ENCODE measurements around the gene CARD11. TPM values are rescaled to one million over a fixed set of nuclear protein-coding genes. Genes with fewer than 3 reads are reported as not detected.

The CARD11 gene
- total RNA-seq, 6 experiments from 2014 or later: not detected

DNA sequence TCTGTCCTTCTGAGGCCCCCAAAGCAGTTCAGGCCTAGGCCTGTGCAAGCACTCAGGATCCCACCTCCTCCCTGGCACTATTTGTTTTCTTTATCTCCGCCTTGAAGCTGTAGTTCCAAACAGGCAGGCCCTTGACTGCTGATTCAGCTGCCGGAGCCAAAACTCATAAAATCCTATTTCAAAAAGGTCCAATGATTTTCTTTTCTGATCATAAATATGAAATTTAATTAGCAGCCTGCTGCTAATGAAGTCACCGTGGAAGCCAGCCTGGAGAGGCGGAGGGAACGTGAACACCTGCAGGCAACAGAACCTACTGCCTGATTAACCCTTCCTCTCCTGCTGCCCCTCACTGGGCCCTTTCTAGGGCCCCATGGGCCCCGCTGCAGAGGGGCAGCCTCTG lies 60.1 kb downstream of the CARD11 start:
- H3K4me1 Mint-ChIP-seq (ENCODE audit: low read depth): no peaks in the 10 kb centered on the region
- peaks cover 9% of the 10 kb centered on the region; the same call in 1 of the 2 replicates for H3K9me3 Mint-ChIP-seq
- peaks cover 9% of the 10 kb centered on the region for H3K27me3 Mint-ChIP-seq (ENCODE audit: insufficient read depth)
- no peak overlapping the region for H3K4me3 Mint-ChIP-seq
- TF ChIP-seq, protein P1, sequence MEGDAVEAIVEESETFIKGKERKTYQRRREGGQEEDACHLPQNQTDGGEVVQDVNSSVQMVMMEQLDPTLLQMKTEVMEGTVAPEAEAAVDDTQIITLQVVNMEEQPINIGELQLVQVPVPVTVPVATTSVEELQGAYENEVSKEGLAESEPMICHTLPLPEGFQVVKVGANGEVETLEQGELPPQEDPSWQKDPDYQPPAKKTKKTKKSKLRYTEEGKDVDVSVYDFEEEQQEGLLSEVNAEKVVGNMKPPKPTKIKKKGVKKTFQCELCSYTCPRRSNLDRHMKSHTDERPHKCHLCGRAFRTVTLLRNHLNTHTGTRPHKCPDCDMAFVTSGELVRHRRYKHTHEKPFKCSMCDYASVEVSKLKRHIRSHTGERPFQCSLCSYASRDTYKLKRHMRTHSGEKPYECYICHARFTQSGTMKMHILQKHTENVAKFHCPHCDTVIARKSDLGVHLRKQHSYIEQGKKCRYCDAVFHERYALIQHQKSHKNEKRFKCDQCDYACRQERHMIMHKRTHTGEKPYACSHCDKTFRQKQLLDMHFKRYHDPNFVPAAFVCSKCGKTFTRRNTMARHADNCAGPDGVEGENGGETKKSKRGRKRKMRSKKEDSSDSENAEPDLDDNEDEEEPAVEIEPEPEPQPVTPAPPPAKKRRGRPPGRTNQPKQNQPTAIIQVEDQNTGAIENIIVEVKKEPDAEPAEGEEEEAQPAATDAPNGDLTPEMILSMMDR (IDR thresholded peaks at IDR 0.05): no peak
- no peak overlapping the region for H3K27ac Mint-ChIP-seq
- H3K36me3 Mint-ChIP-seq (ENCODE audit: low read depth): no peaks in the 10 kb centered on the region
- no peak for DNase-seq

DNA sequence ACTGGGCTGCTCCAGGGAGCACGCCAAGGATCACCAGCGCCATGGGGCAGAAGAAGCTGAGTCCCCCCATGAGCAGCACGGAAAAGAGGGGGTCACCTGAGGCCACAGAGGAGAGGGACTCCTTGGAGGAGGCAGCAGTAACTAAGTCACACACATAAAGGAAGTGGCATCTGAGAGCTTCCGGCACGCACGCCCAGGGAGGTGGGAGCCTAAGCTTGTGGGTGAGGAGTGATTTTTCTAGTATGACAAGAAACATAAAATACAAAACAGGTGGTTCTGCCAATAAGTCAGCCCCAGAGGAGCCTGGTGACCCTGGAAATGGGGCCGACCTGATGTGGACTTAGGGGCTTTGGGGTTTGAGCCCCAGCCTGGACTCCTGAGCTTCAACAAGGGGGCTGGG lies 60.8 kb downstream of the CARD11 start:
- TF ChIP-seq, protein P1 (IDR thresholded peaks at IDR 0.05): no peak
- H3K27me3 Mint-ChIP-seq (ENCODE audit: insufficient read depth): peaks cover 13% of the 10 kb centered on the region
- DNase-seq: no peak
- H3K4me3 Mint-ChIP-seq: no peak overlapping the region
- H3K4me1 Mint-ChIP-seq (ENCODE audit: low read depth): no peaks in the 10 kb centered on the region
- H3K27ac Mint-ChIP-seq: no peak overlapping the region
- H3K9me3 Mint-ChIP-seq: peaks cover 14% of the 10 kb centered on the region; the same call in 1 of the 2 replicates
- H3K36me3 Mint-ChIP-seq (ENCODE audit: low read depth): no peaks in the 10 kb centered on the region

DNA sequence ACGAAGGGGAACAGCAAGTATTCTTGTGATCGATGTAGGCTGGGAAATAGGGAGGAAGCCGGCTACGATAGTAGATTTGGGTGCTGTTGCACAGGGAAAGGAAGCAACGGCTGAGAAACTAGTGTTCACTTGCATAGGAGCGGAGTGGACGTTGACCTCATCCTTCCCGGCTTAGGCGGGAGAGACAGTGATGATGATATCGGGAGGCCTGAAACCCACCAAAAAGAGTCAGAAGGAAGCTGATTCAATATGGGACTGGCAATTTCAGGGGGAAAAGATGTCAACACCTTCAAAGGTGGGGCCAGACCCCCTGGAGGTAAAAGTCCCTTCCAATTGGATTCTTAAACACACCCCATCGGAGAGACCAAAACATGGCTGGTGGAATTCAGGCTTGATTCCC lies 61.3 kb downstream of the CARD11 start:
- TF ChIP-seq, protein P1 (IDR thresholded peaks at IDR 0.05): no peak
- Mint-ChIP-seq H3K4me3 (no peak overlapping the region), H3K36me3 (ENCODE audit: low read depth) (no peaks in the 10 kb centered on the region), H3K9me3 (peaks cover 14% of the 10 kb centered on the region; the same call in 1 of the 2 replicates), H3K27me3 (ENCODE audit: insufficient read depth) (peaks cover 13% of the 10 kb centered on the region), H3K4me1 (ENCODE audit: low read depth) (no peaks in the 10 kb centered on the region), H3K27ac (no peak overlapping the region)
- no peak for DNase-seq

DNA sequence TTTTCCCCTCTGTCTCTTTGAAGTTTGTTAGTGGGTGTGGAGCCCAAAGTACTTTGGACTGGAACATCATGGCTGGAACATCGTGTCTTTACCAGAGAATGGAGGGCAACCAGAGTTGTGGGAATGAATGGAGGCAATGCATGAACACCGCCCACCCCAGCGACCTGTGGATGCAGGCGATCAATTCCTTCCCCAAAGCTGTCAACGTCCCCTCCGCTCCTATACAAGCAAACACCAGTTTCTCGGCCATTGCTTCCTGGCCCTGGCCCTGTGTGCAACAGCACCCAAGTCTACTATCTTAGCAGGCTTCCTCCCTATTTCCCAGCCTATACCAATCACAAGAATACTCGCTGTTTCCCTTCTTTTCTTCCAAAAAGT lies 62.6 kb downstream of the CARD11 start:
- Mint-ChIP-seq H3K9me3 (peaks cover 14% of the 10 kb centered on the region; the same call in 1 of the 2 replicates), H3K4me1 (ENCODE audit: low read depth) (no peaks in the 10 kb centered on the region), H3K27me3 (ENCODE audit: insufficient read depth) (peaks cover 11% of the 10 kb centered on the region), H3K27ac (no peak overlapping the region), H3K36me3 (ENCODE audit: low read depth) (no peaks in the 10 kb centered on the region), H3K4me3 (no peak overlapping the region)
- TF ChIP-seq, protein P1 (IDR thresholded peaks at IDR 0.05): no peak
- DNase-seq: no peak

DNA sequence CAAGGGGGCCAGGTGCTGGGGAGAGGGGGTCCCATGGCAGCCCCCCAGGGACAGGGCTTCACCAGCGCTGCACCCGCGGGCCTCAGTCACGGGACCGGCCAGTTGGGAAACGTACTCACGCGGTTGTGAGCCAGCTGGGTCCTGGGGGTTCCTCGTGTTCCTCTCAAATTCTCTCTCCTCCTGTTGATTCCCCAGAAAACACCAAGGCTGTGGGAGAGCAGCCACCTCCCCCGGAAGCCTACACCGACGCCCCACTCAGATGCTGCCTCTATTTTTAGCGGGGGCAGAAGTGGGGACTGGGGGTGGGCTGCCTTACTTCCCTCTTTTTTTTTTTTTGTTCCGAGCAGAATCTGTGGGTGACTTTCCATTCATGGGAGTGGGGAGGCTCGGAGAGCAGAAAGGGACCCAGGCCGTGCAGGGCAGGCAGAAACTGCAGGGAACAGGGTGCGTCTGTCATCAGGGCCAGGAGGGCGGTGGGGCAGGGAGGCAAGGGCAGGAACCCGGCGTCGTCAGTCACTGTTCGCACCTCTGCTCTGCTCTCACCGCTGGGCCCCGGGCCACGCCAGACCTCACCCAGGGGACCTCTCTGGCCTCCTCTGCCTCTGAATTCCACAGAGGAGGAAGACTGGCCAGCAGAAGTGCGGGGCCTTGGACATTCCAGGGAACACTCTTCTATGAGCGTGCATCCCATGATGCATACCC lies 63.1 kb downstream of the CARD11 start:
- Mint-ChIP-seq H3K27me3 (ENCODE audit: insufficient read depth) (peaks cover 11% of the 10 kb centered on the region), H3K27ac (no peak overlapping the region), H3K4me1 (ENCODE audit: low read depth) (no peaks in the 10 kb centered on the region), H3K4me3 (no peak overlapping the region), H3K36me3 (ENCODE audit: low read depth) (no peaks in the 10 kb centered on the region), H3K9me3 (peaks cover 14% of the 10 kb centered on the region; the same call in 1 of the 2 replicates)
- DNase-seq: no peak
- TF ChIP-seq, protein P1 (IDR thresholded peaks at IDR 0.05): no peak

Data from HFFc6 (cell line).